Measurements from ENCODE around the gene P2RY2. TPM values are rescaled to one million over a fixed set of nuclear protein-coding genes. Genes with fewer than 3 reads are reported as not detected.

The P2RY2 gene
- total RNA-seq, 2 experiments from 2014 or later = not detected

- H3K4me3 ChIP-seq (ENCODE audit: low read depth, low read length, poor library complexity, severe bottlenecking) = no peak overlapping the region
- no peaks in the 10 kb centered on the region for H3K36me3 ChIP-seq (ENCODE audit: insufficient read depth, low read length)
- ChIA-PET CTCF (ENCODE audit: unreplicated experiment) (no interaction called here), POLR2A (no interaction called here)
- H3K27ac ChIP-seq (ENCODE audit: low read depth, low read length, poor library complexity, severe bottlenecking) = no peak overlapping the region
- H3K4me1 ChIP-seq (ENCODE audit: insufficient read depth, low read length, poor library complexity, severe bottlenecking) = no peaks in the 10 kb centered on the region
- intact Hi-C loops (cut with micrococcal nuclease; ENCODE audit: unreplicated experiment) = no loop called here
- no peak overlapping the region for H2AFZ ChIP-seq (ENCODE audit: low read length)
- H3K9me3 ChIP-seq (ENCODE audit: low read length) = no peaks in the 10 kb centered on the region
- H3K9me2 ChIP-seq (ENCODE audit: insufficient read depth, low read length) = no peaks in the 10 kb centered on the region
- no peaks in the 10 kb centered on the region for H3K79me2 ChIP-seq (ENCODE audit: insufficient read depth, low read depth, low read length)
- DNase-seq (ENCODE audit: low spot score) = no peak
- no peak overlapping the region for H3K4me2 ChIP-seq (ENCODE audit: low read length)
- TF ChIP-seq, protein P1, sequence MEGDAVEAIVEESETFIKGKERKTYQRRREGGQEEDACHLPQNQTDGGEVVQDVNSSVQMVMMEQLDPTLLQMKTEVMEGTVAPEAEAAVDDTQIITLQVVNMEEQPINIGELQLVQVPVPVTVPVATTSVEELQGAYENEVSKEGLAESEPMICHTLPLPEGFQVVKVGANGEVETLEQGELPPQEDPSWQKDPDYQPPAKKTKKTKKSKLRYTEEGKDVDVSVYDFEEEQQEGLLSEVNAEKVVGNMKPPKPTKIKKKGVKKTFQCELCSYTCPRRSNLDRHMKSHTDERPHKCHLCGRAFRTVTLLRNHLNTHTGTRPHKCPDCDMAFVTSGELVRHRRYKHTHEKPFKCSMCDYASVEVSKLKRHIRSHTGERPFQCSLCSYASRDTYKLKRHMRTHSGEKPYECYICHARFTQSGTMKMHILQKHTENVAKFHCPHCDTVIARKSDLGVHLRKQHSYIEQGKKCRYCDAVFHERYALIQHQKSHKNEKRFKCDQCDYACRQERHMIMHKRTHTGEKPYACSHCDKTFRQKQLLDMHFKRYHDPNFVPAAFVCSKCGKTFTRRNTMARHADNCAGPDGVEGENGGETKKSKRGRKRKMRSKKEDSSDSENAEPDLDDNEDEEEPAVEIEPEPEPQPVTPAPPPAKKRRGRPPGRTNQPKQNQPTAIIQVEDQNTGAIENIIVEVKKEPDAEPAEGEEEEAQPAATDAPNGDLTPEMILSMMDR (conservative IDR thresholded peaks at IDR 0.05; ENCODE audit: low read length) = no peak
- TF ChIP-seq EZH2phosphoT487 (IDR thresholded peaks at IDR 0.05; ENCODE audit: borderline replicate concordance, low read depth, low read length) = no peak
- no peaks in the 10 kb centered on the region for H4K20me1 ChIP-seq (ENCODE audit: insufficient read depth, low read length)
- no TSS peak for BruUV-seq (replicated peaks)
These were observed 16.8 kb upstream of the P2RY2 start for GRCh38 chr11:73201249-73201648.

GRCh38 chr11:73201888-73202780, 15.9 kb upstream of the P2RY2 start:
- Histone ChIP-seq H3K9me2 (ENCODE audit: insufficient read depth, low read length) (no peaks in the 10 kb centered on the region), H2AFZ (ENCODE audit: low read length) (no peak overlapping the region), H3K9me3 (ENCODE audit: low read length) (no peaks in the 10 kb centered on the region), H3K27ac (ENCODE audit: low read depth, low read length, poor library complexity, severe bottlenecking) (no peak overlapping the region), H4K20me1 (ENCODE audit: insufficient read depth, low read length) (no peaks in the 10 kb centered on the region), H3K4me3 (ENCODE audit: low read depth, low read length, poor library complexity, severe bottlenecking) (no peak overlapping the region), H3K4me1 (ENCODE audit: insufficient read depth, low read length, poor library complexity, severe bottlenecking) (no peaks in the 10 kb centered on the region), H3K4me2 (ENCODE audit: low read length) (no peak overlapping the region), H3K79me2 (ENCODE audit: insufficient read depth, low read depth, low read length) (no peaks in the 10 kb centered on the region), H3K36me3 (ENCODE audit: insufficient read depth, low read length) (no peaks in the 10 kb centered on the region)
- intact Hi-C loops (cut with micrococcal nuclease; ENCODE audit: unreplicated experiment) = no loop called here
- POLR2A ChIA-PET = no interaction called here
- no peak for DNase-seq (ENCODE audit: low spot score)
- TF ChIP-seq, protein P1 (conservative IDR thresholded peaks at IDR 0.05; ENCODE audit: low read length) = no peak
- no peak for TF ChIP-seq EZH2phosphoT487 (IDR thresholded peaks at IDR 0.05; ENCODE audit: borderline replicate concordance, low read depth, low read length)
- CTCF ChIA-PET (ENCODE audit: unreplicated experiment) = no interaction called here
- BruUV-seq (replicated peaks) = no TSS peak

GRCh38 chr11:73203322-73203721, 14.8 kb upstream of the P2RY2 start:
- no peak for TF ChIP-seq EZH2phosphoT487 (IDR thresholded peaks at IDR 0.05; ENCODE audit: borderline replicate concordance, low read depth, low read length)
- TF ChIP-seq, protein P1 (conservative IDR thresholded peaks at IDR 0.05; ENCODE audit: low read length) = no peak
- Histone ChIP-seq H3K4me1 (ENCODE audit: insufficient read depth, low read length, poor library complexity, severe bottlenecking) (no peaks in the 10 kb centered on the region), H3K36me3 (ENCODE audit: insufficient read depth, low read length) (no peaks in the 10 kb centered on the region), H2AFZ (ENCODE audit: low read length) (no peak overlapping the region), H3K9me2 (ENCODE audit: insufficient read depth, low read length) (no peaks in the 10 kb centered on the region), H3K79me2 (ENCODE audit: insufficient read depth, low read depth, low read length) (no peaks in the 10 kb centered on the region), H3K4me2 (ENCODE audit: low read length) (no peak overlapping the region), H4K20me1 (ENCODE audit: insufficient read depth, low read length) (no peaks in the 10 kb centered on the region), H3K27ac (ENCODE audit: low read depth, low read length, poor library complexity, severe bottlenecking) (no peak overlapping the region), H3K4me3 (ENCODE audit: low read depth, low read length, poor library complexity, severe bottlenecking) (no peak overlapping the region), H3K9me3 (ENCODE audit: low read length) (no peaks in the 10 kb centered on the region)
- BruUV-seq (replicated peaks) = no TSS peak
- intact Hi-C loops (cut with micrococcal nuclease; ENCODE audit: unreplicated experiment) = no loop called here
- ChIA-PET CTCF (ENCODE audit: unreplicated experiment) (no interaction called here), POLR2A (no interaction called here)
- no peak for DNase-seq (ENCODE audit: low spot score)

Measured in OCI-LY7 (cell line).